ENCODE data around the gene THADA.
"Not testable (repeated sequence)": the region's sequence is repeated elsewhere in the genome, so short reads cannot be mapped to it uniquely, and the experiment has no call there.

The THADA gene

DNA sequence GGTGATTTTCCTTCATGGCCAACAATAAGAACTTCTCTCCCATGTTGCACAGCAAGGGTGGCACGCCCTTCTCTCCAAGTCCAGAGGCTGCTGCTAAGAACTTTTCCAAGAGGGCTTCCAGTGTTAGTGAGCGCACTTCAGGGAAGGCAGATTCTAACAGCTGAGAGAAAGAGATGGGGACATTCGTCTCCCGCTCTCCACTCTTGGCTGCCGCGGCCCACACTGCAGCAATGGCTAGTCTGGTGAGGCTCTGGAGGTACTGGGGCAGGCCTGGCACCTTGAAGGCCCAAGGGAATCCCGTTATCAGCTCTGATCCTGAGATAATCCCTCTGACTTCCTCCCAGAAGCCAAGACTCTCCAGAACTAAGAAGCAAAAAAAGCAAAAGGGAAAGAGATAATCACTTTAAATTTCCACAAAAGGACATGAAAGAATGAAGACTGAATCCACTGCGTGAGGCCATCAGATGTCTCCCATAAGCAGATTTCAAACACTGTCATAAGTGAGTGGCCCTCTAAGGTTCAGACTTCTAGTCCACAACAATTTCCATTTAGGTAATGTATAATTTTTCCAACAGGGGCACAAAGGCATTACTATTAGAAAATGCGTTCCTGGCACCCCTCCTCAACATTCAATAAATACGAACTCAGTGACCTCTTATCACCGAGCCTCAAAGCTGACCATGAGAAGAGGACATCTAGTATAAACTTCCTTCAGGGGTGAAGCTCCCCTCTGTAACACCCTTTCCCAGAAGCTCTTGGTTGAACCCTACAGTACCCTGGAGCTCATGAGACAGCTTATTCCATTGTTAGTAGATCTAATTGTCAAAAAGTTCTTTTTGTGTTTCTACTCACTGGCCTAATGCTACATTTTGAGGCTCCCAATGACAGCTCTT, 302.7 kb downstream of the THADA start:
- H3K27ac ChIP-seq (ENCODE audit: low read depth in 2 of 2, low read length in 2 of 2), result peak overlapping the region; percentile 59 to 71

DNA sequence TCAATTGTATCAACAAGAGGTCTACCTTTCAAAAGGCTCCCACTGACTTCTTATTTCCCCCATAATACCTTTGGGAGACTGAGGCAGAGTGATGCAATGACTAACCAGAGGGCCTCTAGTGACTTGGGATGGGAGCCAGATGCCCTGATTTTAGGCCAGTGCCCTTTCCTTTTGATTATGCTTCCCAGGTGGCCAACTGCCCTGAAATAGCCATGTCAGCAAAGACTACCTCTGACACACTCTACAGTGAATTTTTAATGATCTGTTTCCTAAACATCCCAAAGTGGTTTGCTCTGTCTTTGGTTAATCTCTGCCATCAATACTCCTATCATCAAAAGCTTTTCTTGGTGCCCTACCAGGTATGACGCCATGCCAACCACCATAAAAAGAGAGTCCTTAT, 303.5 kb downstream of the THADA start:
- Histone ChIP-seq H3K27me3 (ENCODE audit: control insufficient read depth in 2 of 2, insufficient read depth in 2 of 2, low read length in 2 of 2) (no peaks in the 10 kb centered on the region), H3K9me3 (ENCODE audit: control insufficient read depth in 2 of 2, low read length in 2 of 2) (no peaks in the 10 kb centered on the region), H3K9ac (ENCODE audit: low read depth in 1 of 2, low read length in 2 of 2) (no peak overlapping the region), H3K27ac (ENCODE audit: low read depth in 2 of 2, low read length in 2 of 2) (no peak overlapping the region), H3K4me1 (ENCODE audit: control insufficient read depth in 2 of 2, insufficient read depth in 2 of 2, low read length in 2 of 2) (peaks cover 2 to 6% of the 10 kb centered on the region in 2 donors), H3K36me3 (ENCODE audit: control insufficient read depth in 2 of 2, insufficient read depth in 2 of 2, low read length in 2 of 2) (peaks cover 8 to 17% of the 10 kb centered on the region in 2 donors), H3K4me3 (ENCODE audit: low read length in 2 of 2) (no peak overlapping the region)

More for the DNA sequence above, 302.7 kb downstream of the THADA start:
- peaks cover 8 to 13% of the 10 kb centered on the region in 2 donors for H3K36me3 ChIP-seq (ENCODE audit: control insufficient read depth in 2 of 2, insufficient read depth in 2 of 2, low read length in 2 of 2)
- no peaks in the 10 kb centered on the region for H3K9me3 ChIP-seq (ENCODE audit: control insufficient read depth in 2 of 2, low read length in 2 of 2)
- H3K9ac ChIP-seq (ENCODE audit: low read depth in 1 of 2, low read length in 2 of 2), result no peak overlapping the region
- H3K4me3 ChIP-seq (ENCODE audit: low read length in 2 of 2), result no peak overlapping the region
- H3K27me3 ChIP-seq (ENCODE audit: control insufficient read depth in 2 of 2, insufficient read depth in 2 of 2, low read length in 2 of 2), result no peaks in the 10 kb centered on the region
- H3K4me1 ChIP-seq (ENCODE audit: control insufficient read depth in 2 of 2, insufficient read depth in 2 of 2, low read length in 2 of 2), result peaks cover 2 to 6% of the 10 kb centered on the region in 2 donors

DNA sequence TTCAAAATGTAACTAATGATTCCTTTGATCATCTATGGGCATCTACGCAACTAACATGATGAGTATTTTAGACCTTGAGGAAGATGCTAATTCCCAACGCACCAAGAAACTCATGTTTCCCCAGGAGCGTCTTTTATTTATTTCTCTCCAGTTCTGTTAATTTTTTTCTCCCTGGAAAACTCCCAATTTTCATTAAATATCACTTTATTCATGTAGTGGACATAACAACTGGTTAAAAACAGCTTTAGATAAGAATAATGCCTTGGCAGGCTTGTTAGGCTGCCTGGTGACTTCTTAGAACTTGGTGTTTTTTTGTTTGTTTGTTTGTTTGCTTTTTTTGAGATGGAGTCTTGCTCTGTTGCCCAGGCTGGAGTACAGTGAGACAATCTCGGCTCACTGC, 306.5 kb downstream of the THADA start:
- no peak overlapping the region for H3K27ac ChIP-seq (ENCODE audit: low read depth in 2 of 2, low read length in 2 of 2)
- peaks cover 2 to 6% of the 10 kb centered on the region in 2 donors for H3K4me1 ChIP-seq (ENCODE audit: control insufficient read depth in 2 of 2, insufficient read depth in 2 of 2, low read length in 2 of 2)
- peaks cover 20 to 34% of the 10 kb centered on the region in 2 donors for H3K36me3 ChIP-seq (ENCODE audit: control insufficient read depth in 2 of 2, insufficient read depth in 2 of 2, low read length in 2 of 2)
- no peak overlapping the region for H3K9ac ChIP-seq (ENCODE audit: low read depth in 1 of 2, low read length in 2 of 2)
- H3K27me3 ChIP-seq (ENCODE audit: control insufficient read depth in 2 of 2, insufficient read depth in 2 of 2, low read length in 2 of 2), result no peaks in the 10 kb centered on the region
- peaks cover 2 to 7% of the 10 kb centered on the region in 2 donors for H3K9me3 ChIP-seq (ENCODE audit: control insufficient read depth in 2 of 2, low read length in 2 of 2)
- H3K4me3 ChIP-seq (ENCODE audit: low read length in 2 of 2), result no peak overlapping the region

DNA sequence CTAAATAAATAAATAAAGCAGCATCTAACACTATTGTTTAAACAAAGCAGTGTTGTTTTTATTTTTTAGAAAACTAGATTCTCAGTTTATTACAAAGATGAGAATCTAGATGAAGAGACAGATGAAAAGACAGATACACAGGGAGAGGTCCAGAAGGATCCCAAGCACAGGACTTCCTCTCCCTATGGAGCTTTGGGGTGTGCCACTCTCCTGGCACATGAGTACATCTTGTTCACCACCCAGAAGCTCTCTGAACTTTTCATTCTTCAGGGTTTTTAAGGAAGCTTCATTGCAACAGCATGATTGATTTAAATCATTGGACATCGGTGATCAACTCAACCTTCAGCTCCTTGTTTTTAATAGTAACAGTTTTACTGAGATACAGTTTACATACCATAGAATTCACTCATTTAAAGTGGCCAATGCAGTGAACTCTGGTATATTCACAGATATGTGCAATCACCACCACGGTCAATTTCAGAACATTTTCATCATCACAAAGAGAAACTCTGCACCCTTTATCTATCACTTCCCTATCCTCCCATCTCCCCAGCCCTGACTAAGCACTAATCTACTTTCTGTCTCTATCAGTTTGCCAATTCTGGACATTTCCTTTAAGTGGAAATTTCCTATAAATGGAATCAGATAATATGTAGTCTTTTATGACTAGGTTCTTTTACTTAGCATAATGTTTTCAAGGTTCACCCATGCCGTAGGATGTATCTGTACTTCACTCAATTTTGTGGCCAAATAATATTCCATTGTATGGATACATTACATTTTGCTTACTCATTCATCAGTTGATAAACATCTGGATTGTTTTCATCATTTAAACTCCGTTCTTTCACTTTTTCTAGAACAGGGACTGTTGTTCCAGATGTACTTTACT, 307.2 kb downstream of the THADA start:
- Histone ChIP-seq H3K36me3 (ENCODE audit: control insufficient read depth in 2 of 2, insufficient read depth in 2 of 2, low read length in 2 of 2) (peaks cover 23 to 36% of the 10 kb centered on the region in 2 donors), H3K4me1 (ENCODE audit: control insufficient read depth in 2 of 2, insufficient read depth in 2 of 2, low read length in 2 of 2) (peaks cover 0 to 5% of the 10 kb centered on the region in 2 donors), H3K4me3 (ENCODE audit: low read length in 2 of 2) (no peak overlapping the region), H3K9me3 (ENCODE audit: control insufficient read depth in 2 of 2, low read length in 2 of 2) (peaks cover 4 to 7% of the 10 kb centered on the region in 2 donors), H3K27ac (ENCODE audit: low read depth in 2 of 2, low read length in 2 of 2) (no peak overlapping the region), H3K27me3 (ENCODE audit: control insufficient read depth in 2 of 2, insufficient read depth in 2 of 2, low read length in 2 of 2) (no peaks in the 10 kb centered on the region), H3K9ac (ENCODE audit: low read depth in 1 of 2, low read length in 2 of 2) (no peak overlapping the region)

DNA sequence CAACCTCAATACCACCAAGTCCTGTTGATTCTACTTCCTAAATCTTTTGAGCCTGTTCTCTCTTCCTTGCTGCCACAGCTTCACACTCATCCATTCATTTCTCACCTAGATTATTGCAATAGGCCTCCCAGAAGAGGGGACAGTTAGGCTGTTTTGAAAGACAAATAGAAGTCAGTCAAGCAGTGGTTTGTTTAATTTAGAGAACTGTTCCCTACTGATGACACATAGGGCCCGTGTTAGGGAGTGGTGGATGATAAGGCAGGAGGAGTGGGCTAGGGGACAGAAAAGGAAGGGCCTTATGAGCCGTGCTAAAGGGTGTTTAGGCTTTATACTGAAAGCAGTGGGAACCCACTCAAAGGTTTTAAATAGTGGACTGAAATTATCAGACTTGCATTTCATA, 309.9 kb downstream of the THADA start:
- H3K4me3 ChIP-seq (ENCODE audit: low read length in 2 of 2), result no peak overlapping the region
- no peaks in the 10 kb centered on the region for H3K4me1 ChIP-seq (ENCODE audit: control insufficient read depth in 2 of 2, insufficient read depth in 2 of 2, low read length in 2 of 2)
- H3K27me3 ChIP-seq (ENCODE audit: control insufficient read depth in 2 of 2, insufficient read depth in 2 of 2, low read length in 2 of 2), result no peaks in the 10 kb centered on the region
- no peak overlapping the region for H3K27ac ChIP-seq (ENCODE audit: low read depth in 2 of 2, low read length in 2 of 2)
- peaks cover 4 to 7% of the 10 kb centered on the region in 2 donors for H3K9me3 ChIP-seq (ENCODE audit: control insufficient read depth in 2 of 2, low read length in 2 of 2)
- H3K9ac ChIP-seq (ENCODE audit: low read depth in 1 of 2, low read length in 2 of 2), result no peak overlapping the region
- H3K36me3 ChIP-seq (ENCODE audit: control insufficient read depth in 2 of 2, insufficient read depth in 2 of 2, low read length in 2 of 2), result peaks cover 25 to 31% of the 10 kb centered on the region in 2 donors

DNA sequence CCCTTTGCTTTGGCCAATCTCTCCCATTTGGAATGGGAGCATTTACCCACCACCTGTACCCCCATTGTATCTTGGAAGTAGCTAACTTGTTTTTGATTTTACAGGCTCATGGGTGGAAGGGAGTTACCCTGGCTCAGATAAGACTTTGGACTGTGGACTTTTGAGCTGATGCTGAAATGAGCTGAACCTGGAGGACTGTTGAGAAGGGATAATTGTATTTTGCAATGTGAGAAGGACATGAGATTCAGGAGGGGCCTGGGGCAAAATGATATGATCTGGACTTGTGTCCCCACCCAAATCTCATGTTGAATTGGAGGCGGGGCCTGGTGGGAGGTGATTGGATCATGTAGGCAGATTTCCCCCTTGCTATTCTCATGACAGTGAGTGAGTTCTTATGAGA, 310.9 kb downstream of the THADA start:
- Histone ChIP-seq H3K9ac (ENCODE audit: low read depth in 1 of 2, low read length in 2 of 2) (no peak overlapping the region), H3K4me3 (ENCODE audit: low read length in 2 of 2) (no peak overlapping the region), H3K27ac (ENCODE audit: low read depth in 2 of 2, low read length in 2 of 2) (no peak overlapping the region), H3K9me3 (ENCODE audit: control insufficient read depth in 2 of 2, low read length in 2 of 2) (peaks cover 4 to 7% of the 10 kb centered on the region in 2 donors), H3K4me1 (ENCODE audit: control insufficient read depth in 2 of 2, insufficient read depth in 2 of 2, low read length in 2 of 2) (no peaks in the 10 kb centered on the region), H3K36me3 (ENCODE audit: control insufficient read depth in 2 of 2, insufficient read depth in 2 of 2, low read length in 2 of 2) (peaks cover 22 to 24% of the 10 kb centered on the region in 2 donors), H3K27me3 (ENCODE audit: control insufficient read depth in 2 of 2, insufficient read depth in 2 of 2, low read length in 2 of 2) (no peaks in the 10 kb centered on the region)

DNA sequence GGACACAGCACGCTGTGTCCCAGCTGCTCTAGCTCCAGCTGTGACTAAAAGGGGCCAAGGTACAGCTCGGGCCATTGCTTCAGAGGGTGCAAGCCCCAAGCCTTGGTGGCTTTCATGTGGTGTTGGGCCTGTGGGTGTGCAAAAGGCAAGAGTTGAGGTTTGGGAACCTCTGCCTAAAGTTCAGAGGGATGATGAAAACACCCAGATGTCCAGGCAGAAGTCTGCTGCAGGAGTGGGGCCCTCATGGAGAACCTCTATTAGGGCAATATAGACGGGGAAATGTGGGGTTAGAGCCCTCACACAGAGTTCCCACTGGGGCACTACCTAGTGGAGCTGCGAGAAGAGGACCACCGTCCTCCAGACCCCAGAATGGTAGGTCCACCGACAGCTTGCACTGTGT, 311.5 kb downstream of the THADA start:
- not testable (repeated sequence) for H3K4me1 ChIP-seq (ENCODE audit: control insufficient read depth in 2 of 2, insufficient read depth in 2 of 2, low read length in 2 of 2); H3K27me3 ChIP-seq (ENCODE audit: control insufficient read depth in 2 of 2, insufficient read depth in 2 of 2, low read length in 2 of 2); H3K27ac ChIP-seq (ENCODE audit: low read depth in 2 of 2, low read length in 2 of 2); H3K9ac ChIP-seq (ENCODE audit: low read depth in 1 of 2, low read length in 2 of 2); H3K4me3 ChIP-seq (ENCODE audit: low read length in 2 of 2); H3K9me3 ChIP-seq (ENCODE audit: control insufficient read depth in 2 of 2, low read length in 2 of 2)
- H3K36me3 ChIP-seq (ENCODE audit: control insufficient read depth in 2 of 2, insufficient read depth in 2 of 2, low read length in 2 of 2), result peaks cover 22 to 30% of the 10 kb centered on the region in 2 donors

DNA sequence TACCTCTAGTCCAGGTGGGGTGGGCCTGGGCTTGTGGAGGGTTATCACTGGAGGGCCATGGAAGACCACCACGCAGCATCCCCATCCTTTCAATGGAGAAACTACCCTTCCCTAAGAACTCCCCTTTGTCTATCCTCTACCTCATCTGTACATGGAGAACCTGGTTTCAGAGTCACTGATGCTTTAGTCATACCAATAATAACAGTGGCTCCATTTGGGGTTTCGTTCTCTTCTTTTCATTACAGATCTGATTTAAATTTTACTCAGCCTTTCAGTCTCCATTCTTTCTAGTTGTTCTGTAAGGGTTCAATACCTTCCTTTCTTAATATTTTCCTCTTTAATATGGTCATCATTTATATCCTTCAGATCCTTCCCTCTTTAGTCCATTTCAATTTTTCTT, 314.8 kb downstream of the THADA start:
- H3K4me3 ChIP-seq (ENCODE audit: low read length in 2 of 2), result no peak overlapping the region
- H3K9ac ChIP-seq (ENCODE audit: low read depth in 1 of 2, low read length in 2 of 2), result no peak overlapping the region
- peaks cover 20 to 25% of the 10 kb centered on the region in 2 donors for H3K36me3 ChIP-seq (ENCODE audit: control insufficient read depth in 2 of 2, insufficient read depth in 2 of 2, low read length in 2 of 2)

DNA sequence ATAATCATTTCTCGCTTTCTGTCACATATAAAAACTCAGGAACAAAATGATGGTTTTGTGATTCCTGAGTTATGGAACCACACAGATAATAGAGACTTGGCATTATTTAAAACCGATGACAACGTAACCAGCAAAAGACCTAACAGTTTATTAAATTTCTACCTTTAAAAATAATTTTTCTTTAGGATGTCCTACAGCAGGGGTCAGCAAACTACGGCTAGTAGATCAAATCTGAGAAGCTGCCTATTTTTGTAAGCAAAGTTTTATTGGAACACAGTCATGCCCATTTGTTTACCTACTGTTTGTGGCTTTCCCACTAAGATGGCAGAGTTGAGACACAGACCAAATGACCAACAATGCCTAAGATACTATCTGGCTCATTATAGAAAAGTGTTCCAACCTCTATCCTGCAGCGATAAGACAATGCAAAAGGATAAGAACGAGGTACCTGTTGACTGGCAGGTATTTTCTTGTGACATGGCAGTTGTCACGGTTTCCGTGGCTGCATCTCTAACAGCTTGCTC, 316.5 kb downstream of the THADA start:
- H3K9ac ChIP-seq (ENCODE audit: low read depth in 1 of 2, low read length in 2 of 2), result no peak overlapping the region
- no peaks in the 10 kb centered on the region for H3K27me3 ChIP-seq (ENCODE audit: control insufficient read depth in 2 of 2, insufficient read depth in 2 of 2, low read length in 2 of 2)
- H3K4me3 ChIP-seq (ENCODE audit: low read length in 2 of 2), result no peak overlapping the region
- no peak overlapping the region for H3K27ac ChIP-seq (ENCODE audit: low read depth in 2 of 2, low read length in 2 of 2)
- H3K36me3 ChIP-seq (ENCODE audit: control insufficient read depth in 2 of 2, insufficient read depth in 2 of 2, low read length in 2 of 2), result peaks cover 10 to 16% of the 10 kb centered on the region in 2 donors
- peaks cover 12 to 14% of the 10 kb centered on the region in 2 donors for H3K4me1 ChIP-seq (ENCODE audit: control insufficient read depth in 2 of 2, insufficient read depth in 2 of 2, low read length in 2 of 2)
- H3K9me3 ChIP-seq (ENCODE audit: control insufficient read depth in 2 of 2, low read length in 2 of 2), result peaks cover 0 to 2% of the 10 kb centered on the region in 2 donors

More for the DNA sequence above, 314.8 kb downstream of the THADA start:
- Histone ChIP-seq H3K4me1 (ENCODE audit: control insufficient read depth in 2 of 2, insufficient read depth in 2 of 2, low read length in 2 of 2) (peaks cover 12 to 14% of the 10 kb centered on the region in 2 donors), H3K27me3 (ENCODE audit: control insufficient read depth in 2 of 2, insufficient read depth in 2 of 2, low read length in 2 of 2) (no peaks in the 10 kb centered on the region), H3K9me3 (ENCODE audit: control insufficient read depth in 2 of 2, low read length in 2 of 2) (peaks cover 4 to 7% of the 10 kb centered on the region in 2 donors), H3K27ac (ENCODE audit: low read depth in 2 of 2, low read length in 2 of 2) (no peak overlapping the region)
